Medulla oblongata (tissue), 1 donor: Measurements from ENCODE around the gene HIVEP1.
"Not testable (repeated sequence)": the region's sequence is repeated elsewhere in the genome, so short reads cannot be mapped to it uniquely, and the experiment has no call there.

Experiments used
- DNase-seq: peaks from one replicate; pipeline ENCODE4 v3.0.0-alpha.2; 2015; ENCODE audit errors: extremely low spot score

HIVEP1 gene

DNA sequence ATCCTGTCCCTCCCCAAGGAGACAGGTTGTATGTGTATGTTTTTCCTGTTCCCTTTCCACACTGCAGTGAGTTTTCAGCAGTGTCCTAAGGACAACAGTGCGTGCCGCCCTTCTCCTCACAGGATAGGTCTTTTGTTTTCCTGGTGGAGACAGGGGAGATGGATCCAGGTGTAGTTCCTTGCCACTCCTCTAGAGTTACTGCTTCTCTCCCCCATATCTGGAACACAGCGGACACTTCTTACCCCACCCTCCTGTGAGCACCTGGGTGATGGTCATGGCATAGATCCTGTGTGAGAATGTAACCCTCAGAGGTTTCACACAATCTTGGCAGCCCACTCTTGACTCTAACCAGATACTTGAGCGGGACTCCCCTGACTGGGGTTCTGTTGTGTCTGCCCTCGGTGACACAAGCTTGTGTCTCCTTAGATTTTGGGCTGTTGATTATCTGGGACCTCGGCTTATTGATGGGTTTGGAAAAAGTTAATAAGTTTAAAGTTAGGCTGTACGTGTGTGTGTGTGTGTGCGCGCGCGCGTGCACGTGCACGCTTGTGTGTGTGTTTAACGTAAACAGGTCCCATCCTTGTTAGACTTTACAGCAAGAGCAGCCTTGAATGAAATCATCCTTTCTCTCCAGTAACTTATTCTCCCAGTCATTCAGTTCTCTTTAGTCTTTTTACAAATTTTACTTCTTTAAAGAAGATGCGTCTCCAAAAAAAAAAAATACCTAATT, 146.7 kb downstream of the HIVEP1 start:
- DNase-seq: no peak

DNA sequence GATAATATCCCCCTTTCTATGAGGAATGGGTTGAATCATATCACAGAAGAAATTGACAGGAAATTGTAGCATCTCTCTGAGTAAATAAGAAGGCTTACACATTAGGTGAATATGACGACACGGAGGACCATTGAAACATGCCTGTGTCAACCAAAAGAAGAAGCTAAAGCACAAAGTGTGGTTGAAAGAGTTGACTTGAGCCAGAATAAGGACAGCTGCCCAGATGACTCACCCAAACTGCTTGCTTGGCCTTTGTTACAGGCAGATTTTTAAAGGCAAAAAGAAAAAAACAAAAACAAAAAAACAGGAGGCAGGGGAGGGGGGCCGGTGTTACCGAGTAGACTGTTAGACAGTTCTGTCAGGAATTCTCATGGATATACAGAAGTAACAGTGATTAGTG, 148.2 kb downstream of the HIVEP1 start:
- peak; percentile 51 for DNase-seq

DNA sequence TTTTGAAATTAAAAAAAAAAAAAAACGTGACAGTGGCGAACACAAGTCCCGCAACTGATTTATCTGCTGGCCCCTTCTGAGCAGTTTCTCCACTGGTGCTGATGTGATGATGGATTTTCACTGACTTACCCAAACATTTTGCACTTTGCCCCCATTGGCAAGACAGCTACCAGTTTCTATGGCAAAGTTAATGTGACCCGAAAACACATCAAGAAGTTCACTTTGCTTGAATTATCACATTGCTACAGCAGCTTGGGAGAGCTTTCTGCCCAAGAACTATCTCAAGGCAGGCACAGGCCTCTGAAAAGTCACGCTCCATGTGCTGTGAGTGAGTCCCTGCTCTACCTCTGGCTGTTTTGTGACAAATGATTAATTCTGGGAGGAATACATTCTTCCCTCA, 150.1 kb downstream of the HIVEP1 start:
- no peak for DNase-seq

DNA sequence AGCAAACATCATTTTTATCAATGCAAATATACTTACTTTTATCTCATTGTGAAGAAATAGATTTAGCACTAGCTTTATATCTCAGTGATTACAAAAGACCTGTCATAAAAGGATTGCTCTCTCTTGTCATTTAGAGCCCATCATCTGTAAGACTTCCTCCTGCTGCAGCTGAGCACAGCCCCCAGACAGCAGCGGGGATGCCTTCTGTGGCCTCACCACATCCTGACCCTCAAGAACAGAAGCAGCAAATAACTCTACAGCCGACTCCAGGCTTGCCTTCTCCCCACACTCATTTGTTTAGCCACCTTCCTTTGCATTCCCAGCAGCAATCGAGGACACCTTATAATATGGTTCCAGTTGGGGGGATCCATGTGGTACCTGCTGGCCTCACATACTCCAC, 151.0 kb downstream of the HIVEP1 start:
- no peak for DNase-seq

DNA sequence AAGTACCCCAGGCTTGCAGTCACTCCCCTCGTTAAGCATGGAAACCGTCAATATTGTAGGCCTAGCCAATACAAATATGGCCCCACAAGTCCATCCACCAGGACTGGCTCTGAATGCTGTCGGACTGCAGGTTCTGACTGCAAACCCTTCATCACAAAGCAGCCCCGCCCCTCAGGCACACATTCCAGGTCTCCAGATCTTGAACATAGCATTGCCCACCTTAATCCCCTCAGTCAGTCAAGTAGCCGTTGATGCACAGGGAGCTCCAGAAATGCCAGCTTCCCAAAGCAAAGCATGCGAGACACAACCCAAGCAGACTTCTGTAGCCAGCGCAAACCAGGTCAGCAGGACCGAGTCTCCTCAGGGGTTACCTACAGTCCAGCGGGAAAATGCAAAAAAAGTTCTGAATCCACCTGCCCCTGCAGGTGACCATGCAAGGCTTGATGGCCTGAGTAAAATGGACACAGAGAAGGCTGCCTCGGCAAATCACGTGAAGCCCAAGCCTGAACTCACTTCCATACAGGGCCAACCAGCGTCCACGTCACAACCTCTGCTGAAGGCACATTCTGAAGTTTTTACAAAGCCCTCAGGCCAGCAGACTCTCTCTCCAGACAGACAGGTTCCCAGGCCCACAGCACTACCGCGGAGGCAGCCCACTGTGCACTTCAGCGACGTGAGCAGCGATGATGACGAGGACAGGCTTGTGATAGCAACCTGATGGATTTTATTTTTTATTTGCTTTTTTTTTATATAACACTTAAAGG, 151.8 kb downstream of the HIVEP1 start:
- no peak for DNase-seq

DNA sequence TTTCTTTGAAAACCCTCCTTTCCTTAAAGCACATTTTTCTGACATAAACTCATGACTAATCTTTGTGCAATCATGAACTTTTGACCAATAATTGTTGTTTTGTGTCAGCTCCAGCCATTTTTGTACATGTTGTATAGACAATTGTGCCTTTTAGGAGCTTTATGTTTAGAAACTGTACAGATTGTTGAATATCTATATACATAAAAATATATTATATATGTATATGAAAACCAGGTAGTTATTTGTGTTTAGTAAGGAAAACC, 152.3 kb downstream of the HIVEP1 start:
- no peak for DNase-seq

DNA sequence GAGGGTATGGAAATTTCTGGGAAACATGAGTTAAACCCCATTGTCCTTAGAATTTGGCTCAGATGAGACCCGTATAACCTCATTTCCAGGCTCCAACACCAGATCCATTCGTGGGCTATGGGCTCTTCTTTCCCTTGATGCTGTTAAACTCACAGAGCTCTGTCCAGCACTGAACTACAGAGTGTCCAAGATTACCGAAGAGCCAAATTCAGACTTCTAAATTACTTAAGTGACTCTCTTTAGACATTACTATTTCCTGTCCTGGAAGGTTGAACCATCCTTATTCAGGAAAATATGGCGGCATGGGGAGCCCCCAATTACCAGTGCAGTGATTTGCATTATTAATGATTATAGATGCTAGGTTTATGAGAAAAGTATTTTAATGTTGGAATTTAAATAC, 153.2 kb downstream of the HIVEP1 start:
- no peak for DNase-seq

DNA sequence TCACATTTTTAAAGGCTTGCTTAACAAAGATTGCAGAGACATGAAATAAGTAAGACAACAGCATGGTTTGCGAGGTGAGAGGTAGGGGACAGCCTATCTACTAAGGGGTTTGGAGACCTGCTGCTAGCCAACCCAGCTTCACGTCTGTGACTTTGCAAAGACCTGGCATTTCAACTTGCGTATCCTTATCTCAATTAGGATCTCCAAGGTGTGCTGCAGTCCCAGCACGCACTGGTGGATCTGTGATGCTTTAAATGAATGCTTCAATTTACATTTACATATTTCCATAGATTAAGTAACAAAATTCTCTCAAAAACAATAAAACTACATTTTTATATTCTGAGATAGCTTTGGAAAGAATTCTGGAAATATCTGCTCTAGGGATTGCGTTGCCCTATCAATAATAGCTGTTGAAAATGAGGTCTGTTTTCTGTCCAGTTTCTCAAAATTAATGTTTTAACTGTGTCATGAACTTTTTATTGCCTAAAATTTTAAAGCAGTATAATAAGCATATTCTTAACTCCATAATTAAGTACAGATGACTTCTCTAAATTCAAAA, 153.7 kb downstream of the HIVEP1 start:
- no peak for DNase-seq

DNA sequence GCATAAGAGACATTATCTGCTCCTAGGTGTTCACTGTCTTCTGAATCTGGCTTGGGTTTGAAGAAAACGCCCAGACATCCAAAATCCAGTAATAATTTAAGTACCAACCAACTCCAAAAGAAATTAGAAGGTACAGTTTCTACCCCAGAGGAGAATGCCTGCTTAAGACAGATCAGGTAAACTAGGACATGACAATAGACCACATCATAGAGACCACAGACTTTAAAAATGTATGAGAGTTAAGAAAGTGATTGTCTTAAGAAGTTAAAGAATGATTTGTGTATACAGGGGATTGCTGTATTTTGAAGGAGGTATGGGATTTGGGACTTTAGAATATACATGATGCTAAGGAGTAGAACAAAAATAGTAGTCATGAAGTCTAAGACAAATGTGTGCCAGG, 157.3 kb downstream of the HIVEP1 start:
- DNase-seq: no peak

DNA sequence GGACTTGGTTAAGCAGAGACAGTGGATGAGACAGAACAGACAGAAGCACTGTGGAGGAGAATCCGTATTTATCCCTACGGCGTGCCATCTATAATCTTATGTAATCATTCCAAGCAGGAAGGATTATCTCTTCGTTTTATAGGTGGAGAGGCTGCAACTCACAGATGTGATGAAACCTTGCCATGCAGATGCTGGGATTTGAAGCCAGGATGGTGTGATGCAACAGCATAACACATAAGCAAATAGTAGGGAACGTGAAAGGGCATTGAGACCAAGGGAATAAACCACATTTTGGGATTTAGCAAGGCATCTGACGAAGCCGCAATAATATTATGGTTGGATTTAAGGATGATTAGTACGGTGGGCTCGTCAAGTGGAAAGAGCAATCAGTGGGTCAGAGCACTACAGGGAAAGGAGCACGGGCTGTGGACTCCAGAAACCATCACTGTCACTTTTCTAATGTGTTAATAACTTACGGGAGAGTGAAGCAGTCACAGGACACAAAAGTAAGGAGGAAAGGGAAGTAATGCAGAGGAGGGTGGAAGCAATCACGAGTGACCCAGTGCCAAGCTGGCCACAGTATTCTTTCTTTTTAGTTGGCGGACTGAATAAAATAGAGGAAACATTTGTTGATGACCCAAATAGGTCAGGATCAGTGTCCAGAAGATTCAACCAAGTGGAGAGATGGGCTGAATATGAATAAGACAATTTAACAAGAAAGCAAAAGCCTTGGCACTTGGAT, 158.4 kb downstream of the HIVEP1 start:
- DNase-seq: peak; percentile 42

DNA sequence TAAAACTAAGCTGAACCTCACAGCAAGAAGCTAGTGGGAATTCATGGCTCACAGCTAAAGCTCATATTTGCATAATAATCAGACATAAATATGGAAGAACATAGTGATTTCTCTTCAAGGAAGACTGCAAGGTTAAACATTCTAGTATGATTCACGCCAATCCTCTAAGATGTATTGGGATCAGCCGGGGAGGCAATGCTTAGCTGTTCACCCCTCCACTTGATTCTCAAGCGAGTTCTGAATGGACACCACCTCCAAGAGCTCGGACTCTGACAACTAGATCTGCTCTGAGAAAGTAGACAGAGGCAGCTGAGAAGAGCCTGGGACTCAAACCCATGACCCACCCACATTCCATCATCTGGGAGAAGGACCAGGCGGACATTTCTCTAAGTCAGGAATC, 159.6 kb downstream of the HIVEP1 start:
- DNase-seq: no peak

DNA sequence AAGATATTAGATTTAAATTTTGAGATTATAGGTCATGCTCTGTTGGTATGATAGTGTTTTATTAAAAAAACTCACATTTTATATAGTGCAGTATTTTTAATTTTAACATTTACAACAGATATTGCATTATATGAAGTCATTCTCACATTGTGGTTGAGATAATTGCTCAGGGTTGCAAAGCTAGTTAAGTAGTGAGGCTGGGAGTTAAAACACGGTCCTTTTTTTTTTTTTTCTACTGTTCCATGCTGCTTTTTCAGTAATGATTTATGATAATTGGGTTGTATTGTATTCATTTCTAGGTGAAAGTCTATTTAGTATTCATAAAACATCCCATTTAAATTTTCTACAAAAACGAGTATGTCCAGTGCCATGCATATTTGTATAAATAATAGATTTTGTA, 160.5 kb downstream of the HIVEP1 start:
- DNase-seq: no peak

DNA sequence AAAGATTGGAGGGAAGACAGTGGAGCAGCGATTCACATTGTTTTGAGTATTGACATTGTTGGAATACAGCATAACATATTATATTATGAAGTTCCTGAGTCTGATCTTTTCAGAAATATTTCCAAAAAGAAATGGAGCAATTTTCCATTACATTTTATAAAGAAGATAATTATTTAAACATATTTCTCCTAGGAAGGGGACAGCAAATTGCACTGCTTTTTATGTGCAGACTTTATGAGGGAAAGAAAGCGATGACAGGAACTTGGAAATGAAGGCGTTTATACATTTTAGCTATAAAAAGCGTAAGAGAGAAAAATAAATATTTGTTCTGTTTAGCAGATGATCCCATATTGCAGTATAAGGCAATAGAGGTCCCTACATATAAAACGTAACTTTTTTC, 161.1 kb downstream of the HIVEP1 start:
- DNase-seq: no peak

DNA sequence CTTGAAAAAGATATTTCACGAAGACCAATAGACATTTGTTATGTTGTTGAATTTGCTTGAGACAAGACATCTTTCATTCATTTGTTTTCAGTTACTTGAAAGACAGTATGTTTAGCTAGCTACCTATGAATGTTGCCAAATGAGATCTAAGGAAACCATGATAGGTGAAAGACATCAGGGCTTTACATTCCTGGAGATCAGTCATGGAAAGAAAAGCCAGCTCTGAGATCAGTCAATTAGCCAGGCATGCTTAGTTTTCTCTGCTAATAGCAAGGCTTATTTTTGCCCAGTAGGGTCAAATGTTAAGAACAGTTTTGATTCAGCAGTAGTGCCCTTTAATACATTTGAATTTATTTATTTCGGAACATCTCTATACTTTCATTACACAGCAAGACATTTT, 161.5 kb downstream of the HIVEP1 start:
- DNase-seq: no peak

DNA sequence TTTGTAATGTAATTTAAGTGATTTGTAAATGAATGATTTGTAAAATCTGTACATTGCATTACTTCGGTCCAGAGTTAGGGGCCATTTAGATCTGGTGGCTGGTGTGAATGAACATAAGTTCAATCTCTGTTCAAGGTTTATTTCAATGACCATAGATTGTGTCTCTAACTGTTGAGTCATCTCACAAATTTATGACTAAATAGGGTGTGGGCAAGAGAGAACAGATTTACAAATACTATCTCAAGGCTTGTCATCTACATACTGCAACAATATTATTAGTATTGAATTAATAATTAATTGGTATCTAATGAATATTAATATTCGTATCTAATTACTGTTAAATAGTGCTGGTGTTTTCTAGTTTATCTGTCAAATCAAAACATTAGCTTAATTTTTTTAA, 162.8 kb downstream of the HIVEP1 start:
- DNase-seq: no peak

DNA sequence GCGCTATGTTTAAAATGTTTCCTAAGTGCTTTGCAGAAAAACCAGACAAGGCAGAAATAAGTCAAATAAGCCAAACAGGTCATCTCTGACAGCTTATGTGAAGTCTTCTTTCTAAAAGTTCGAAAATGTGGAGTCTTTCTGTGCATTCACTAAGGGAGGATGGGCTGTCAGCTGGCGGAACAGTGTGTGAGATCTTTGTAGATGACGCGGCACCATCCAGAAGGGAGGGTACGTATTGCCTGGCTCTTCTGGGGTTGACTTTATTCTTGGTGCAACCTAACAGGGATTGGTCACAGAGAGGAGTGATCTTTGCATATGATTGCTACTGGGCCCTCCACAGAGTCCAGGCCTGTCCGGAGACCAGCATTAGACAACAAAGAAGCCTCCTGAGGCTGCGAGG, 163.5 kb downstream of the HIVEP1 start:
- peak; percentile 30 for DNase-seq

DNA sequence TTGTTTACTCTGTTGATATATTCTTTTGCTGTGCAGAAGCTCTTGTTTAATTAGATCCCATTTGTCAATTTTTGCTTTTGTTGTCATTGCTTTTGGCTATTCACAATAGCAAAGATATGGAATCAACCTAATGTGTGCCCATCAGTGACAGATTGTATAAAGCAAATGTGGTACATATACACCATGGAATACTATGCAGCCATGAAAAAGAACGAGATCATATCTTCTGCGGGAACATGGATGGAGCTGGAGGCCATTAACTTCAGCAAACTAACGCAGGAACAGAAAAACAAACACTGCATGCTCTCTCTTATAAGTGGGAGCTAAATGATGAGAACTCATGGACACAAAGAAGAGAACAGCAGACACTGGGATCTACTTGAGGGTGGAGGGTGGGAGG, 164.7 kb downstream of the HIVEP1 start:
- DNase-seq: not testable (repeated sequence)

DNA sequence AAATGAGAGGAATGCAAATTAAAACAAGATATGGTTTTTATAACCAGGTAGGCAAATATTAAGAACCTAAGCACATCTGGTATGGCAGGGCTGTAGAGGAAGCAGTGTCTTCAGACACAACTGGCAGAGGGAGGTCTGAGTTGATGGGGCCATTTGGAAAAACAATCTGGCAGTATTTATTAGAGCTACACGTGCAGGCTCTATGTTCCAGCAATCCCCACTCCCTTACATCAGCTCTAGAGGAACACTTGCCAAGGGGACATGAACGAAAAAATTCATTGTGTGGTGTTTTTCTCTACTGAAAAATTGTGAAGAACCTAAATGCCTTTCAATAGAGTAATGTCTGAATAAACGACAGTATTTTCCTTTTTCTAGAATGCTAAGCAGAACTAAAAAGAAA, 166.4 kb downstream of the HIVEP1 start:
- DNase-seq: no peak

DNA sequence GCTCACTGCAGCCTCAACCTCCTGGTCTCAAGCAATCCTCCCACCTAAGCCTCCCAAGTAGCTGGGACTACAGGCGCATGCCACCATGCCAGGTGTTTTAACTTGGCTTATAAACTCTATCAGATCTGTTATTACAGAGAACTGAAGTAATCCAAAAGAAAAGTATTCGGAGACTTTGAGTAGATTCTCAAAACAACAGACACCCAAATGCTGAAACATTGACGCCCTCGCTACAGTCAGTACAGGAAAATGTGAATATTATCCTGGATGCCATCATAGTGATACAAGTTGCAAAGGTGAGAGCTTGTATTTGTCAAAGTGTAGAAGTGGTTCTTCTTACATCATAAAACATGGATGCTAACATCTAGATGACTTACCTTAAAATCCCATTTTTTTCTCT, 169.4 kb downstream of the HIVEP1 start:
- no peak for DNase-seq

DNA sequence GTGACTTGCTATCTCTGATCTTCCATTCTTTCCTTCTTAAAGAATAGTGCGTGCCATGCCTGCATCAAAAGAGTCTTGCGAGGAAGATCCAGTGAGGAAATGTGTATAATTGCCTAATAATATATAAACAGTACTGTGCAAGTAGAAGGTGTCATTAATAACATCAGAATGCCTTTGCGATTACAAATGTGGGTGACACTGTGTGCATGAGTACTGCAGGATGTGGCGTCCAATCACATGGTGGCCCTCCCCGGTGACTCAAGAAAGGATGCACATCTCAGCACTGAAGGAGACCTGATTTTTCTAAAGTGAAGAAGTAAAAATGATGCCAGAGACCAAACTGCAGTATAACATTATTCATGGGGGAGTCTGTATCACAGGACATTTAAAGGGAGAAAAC, 170.6 kb downstream of the HIVEP1 start:
- no peak for DNase-seq

DNA sequence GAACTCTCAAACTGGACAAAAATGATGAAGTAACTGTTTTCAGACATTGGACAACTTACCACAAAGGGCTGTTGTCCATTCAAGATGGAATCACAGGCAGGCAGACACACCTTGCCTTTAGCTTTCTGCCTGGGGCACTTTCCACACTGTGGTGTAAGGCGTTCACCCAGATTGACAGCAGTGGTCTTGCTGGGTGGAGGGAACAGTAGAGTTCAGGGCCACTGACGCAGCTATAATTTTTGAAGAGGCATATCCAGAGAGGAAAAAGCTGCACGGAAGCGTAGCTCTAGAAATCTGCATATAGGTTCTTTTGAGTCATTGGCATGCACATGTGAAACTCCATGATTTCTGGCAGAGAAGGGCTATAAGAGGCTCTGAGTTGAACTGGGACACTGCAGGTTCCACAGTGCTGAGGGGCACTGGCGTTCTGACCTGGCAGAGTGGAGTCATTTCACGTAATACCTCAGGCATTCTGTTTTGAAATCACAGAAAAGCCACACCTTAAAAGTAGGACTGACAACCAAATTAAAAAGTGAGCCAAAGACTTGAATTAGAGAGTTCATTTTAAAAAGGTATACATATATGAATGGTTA, 173.1 kb downstream of the HIVEP1 start:
- no peak for DNase-seq

DNA sequence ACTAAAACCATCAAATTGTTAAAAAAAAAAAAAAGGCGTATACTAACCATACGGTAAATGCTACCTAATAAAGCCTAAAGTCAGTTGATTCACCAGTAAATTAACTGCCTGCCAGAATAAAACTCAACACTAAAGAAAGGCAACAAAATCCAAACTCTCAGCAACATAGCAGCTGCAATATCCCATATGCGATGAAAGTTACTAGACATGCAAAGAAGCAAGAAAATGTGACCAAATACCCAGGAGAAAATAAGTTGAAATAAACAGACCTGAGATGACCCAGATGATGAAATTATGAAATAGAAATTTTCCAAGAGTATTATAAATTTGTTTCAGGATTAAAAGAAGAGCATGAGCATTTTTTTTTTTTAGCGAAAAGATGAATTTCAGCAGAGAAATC, 174.4 kb downstream of the HIVEP1 start:
- no peak for DNase-seq
